Measurements from ENCODE around the gene RBFOX2. TPM values are rescaled to one million over a fixed set of nuclear protein-coding genes. Genes with fewer than 3 reads are reported as not detected.

The RBFOX2 gene
- total and polyA plus RNA-seq, 2 experiments from 2014 or later, result 88.8 to 131 TPM

DNA sequence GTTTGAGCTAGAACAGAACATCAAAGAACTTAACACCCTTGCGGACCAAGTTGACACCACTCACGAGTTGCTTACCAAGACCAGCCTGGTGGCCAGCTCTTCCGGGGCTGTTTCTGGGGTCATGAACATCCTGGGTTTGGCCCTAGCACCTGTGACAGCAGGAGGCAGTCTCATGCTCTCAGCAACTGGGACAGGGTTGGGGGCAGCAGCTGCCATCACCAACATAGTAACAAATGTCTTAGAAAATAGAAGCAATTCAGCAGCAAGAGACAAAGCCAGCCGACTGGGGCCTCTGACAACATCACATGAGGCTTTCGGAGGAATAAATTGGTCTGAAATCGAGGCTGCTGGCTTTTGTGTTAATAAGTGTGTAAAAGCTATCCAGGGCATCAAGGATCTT, 302.2 kb downstream of the RBFOX2 start:
- H2AFZ ChIP-seq, result no peak overlapping the region
- H3K27ac ChIP-seq (ENCODE audit: low read depth), result no peak overlapping the region
- no peaks in the 10 kb centered on the region for H3K9me3 Mint-ChIP-seq
- no peak overlapping the region for H3K4me3 ChIP-seq
- ATAC-seq (no peak), DNase-seq (ENCODE audit: low spot score) (no peak)
- H3K36me3 Mint-ChIP-seq (ENCODE audit: low read depth), result no peaks in the 10 kb centered on the region
- H3K4me1 Mint-ChIP-seq, result peaks cover 8% of the 10 kb centered on the region; the same call in 1 of the 3 replicates
- no peaks in the 10 kb centered on the region for H4K20me1 ChIP-seq (replicated peaks; ENCODE audit: insufficient read depth)
- H3K36me3 ChIP-seq (ENCODE audit: insufficient read depth), result no peaks in the 10 kb centered on the region
- no peak overlapping the region for H3K27ac Mint-ChIP-seq
- no peaks in the 10 kb centered on the region for H3K4me1 ChIP-seq (ENCODE audit: insufficient read depth)
- H3K9me2 ChIP-seq (ENCODE audit: insufficient read depth), result no peaks in the 10 kb centered on the region
- H3K4me2 ChIP-seq, result no peak overlapping the region
- H3F3A ChIP-seq (replicated peaks; ENCODE audit: low read depth), result no peaks in the 10 kb centered on the region
- H3K27me3 Mint-ChIP-seq (ENCODE audit: insufficient read depth, low read depth, poor library complexity), result peaks cover 3% of the 10 kb centered on the region
- no peak overlapping the region for H3K4me3 Mint-ChIP-seq
- TF ChIP-seq EZH2phosphoT487 (IDR thresholded peaks at IDR 0.05; ENCODE audit: unreplicated experiment) (no peak), POLR2AphosphoS5 (IDR thresholded peaks at IDR 0.05; ENCODE audit: low read depth) (no peak)
- no peaks in the 10 kb centered on the region for H3K27me3 ChIP-seq (ENCODE audit: insufficient read depth)
- H3K79me2 ChIP-seq (replicated peaks; ENCODE audit: insufficient read depth), result no peaks in the 10 kb centered on the region

GRCh38 chr22:35725521-35725920, 303.1 kb downstream of the RBFOX2 start:
- peaks cover 8% of the 10 kb centered on the region; the same call in 1 of the 3 replicates for H3K4me1 Mint-ChIP-seq
- no peak overlapping the region for H3K27ac ChIP-seq (ENCODE audit: low read depth)
- no peak for TF ChIP-seq JUNB (IDR thresholded peaks at IDR 0.05; ENCODE audit: unreplicated experiment)
- no peak for TF ChIP-seq ZNF331 (CRISPR knock-in tag; IDR thresholded peaks at IDR 0.05; ENCODE audit: low read depth)
- TF ChIP-seq CTCF (conservative IDR thresholded peaks at IDR 0.05; ENCODE audit: low read depth in 2 of 2), result no peak
- no peak for TF ChIP-seq STAT1 (IDR thresholded peaks at IDR 0.05; ENCODE audit: unreplicated experiment)
- TF ChIP-seq EZH2 (IDR thresholded peaks at IDR 0.05; ENCODE audit: low read depth, unreplicated experiment), result no peak
- no peak for TF ChIP-seq ETS1 (IDR thresholded peaks at IDR 0.05)
- TF ChIP-seq POLR2AphosphoS5 (IDR thresholded peaks at IDR 0.05; ENCODE audit: low read depth), result no peak
- TF ChIP-seq REST (IDR thresholded peaks at IDR 0.05; ENCODE audit: unreplicated experiment), result no peak
- no peak for TF ChIP-seq EZH2phosphoT487 (IDR thresholded peaks at IDR 0.05; ENCODE audit: unreplicated experiment)
- no peak for TF ChIP-seq NANOG (IDR thresholded peaks at IDR 0.05; ENCODE audit: borderline replicate concordance)

More at GRCh38 chr22:35725521-35725920, 303.1 kb downstream of the RBFOX2 start:
- H3K4me3 Mint-ChIP-seq, result no peak overlapping the region
- no peaks in the 10 kb centered on the region for H3K9me3 Mint-ChIP-seq
- H3K4me2 ChIP-seq, result no peak overlapping the region
- H3K36me3 ChIP-seq (ENCODE audit: insufficient read depth), result no peaks in the 10 kb centered on the region
- DNase-seq (ENCODE audit: low spot score) (no peak), ATAC-seq (no peak)
- no peaks in the 10 kb centered on the region for H3K4me1 ChIP-seq (ENCODE audit: insufficient read depth)
- no peak overlapping the region for H2AFZ ChIP-seq
- H3K79me2 ChIP-seq (replicated peaks; ENCODE audit: insufficient read depth), result no peaks in the 10 kb centered on the region
- no peaks in the 10 kb centered on the region for H3F3A ChIP-seq (replicated peaks; ENCODE audit: low read depth)
- no peaks in the 10 kb centered on the region for H4K20me1 ChIP-seq (replicated peaks; ENCODE audit: insufficient read depth)
- no peaks in the 10 kb centered on the region for H3K36me3 Mint-ChIP-seq (ENCODE audit: low read depth)
- no peaks in the 10 kb centered on the region for H3K9me2 ChIP-seq (ENCODE audit: insufficient read depth)
- H3K27ac Mint-ChIP-seq, result no peak overlapping the region
- no peak overlapping the region for H3K4me3 ChIP-seq
- no peaks in the 10 kb centered on the region for H3K27me3 ChIP-seq (ENCODE audit: insufficient read depth)
- peaks cover 3% of the 10 kb centered on the region for H3K27me3 Mint-ChIP-seq (ENCODE audit: insufficient read depth, low read depth, poor library complexity)

Data from GM23338 (cell line).